ENCODE measurements around the gene DLL4.

DNA sequence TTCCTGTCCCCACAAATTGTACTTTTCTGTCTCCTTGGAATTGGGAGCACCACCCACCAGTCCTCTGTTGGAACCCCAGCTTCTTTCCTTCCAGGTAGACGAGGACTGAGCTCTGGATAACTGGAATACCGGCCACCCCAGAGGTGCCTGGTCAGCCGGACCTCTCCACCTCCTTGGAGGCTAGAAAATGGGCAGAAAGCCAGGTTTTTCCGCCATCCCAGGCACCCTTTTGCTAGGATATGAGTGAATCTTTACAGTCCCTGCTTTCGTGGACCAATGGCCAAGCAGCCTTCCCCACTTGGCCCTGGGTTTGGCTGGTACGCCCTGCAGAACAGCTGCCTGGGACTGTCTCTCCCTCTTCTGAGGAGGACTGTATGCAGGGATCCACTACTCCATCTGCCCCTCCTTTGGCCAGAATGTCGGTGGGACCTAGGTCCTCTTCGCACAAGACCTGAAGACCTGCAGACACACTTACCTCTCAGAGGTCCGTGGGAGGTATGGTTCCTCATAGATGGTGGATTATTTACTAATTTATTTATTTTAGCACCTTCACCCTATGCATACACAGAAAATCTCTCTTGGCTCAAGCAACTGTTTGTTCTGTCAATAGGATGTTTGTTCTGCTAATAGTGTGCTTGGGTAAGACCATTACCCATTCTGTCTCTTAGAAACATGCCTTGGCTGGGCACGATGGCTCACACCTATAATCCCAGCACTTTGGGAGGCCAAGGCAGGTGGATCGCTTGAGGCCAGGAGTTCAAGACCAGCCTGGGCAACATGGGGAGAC lies 15.6 kb downstream of the DLL4 start:
- TF ChIP-seq CTCF (IDR thresholded peaks at IDR 0.05) (no peak), POLR2AphosphoS5 (IDR thresholded peaks at IDR 0.05) (no peak)

All from breast epithelium (tissue), 3 donors.